HCT116 (cell line): ENCODE measurements around the gene PTPRJ. TPM values are rescaled to one million over a fixed set of nuclear protein-coding genes. Genes with fewer than 3 reads are reported as not detected.

Experiments used
- ATAC-seq: fragments of 200-7000 bp; cut with Tn5 transposase; 2 replicates; pipeline ENCODE4 v1.9.1; 2020; ENCODE audit warnings: mild to moderate bottlenecking, moderate library complexity
- BruUV-seq: library from RNA; stranded (reverse); fragments of 400-500 nt; replicated peaks from 2 replicates; lab custom pipeline; 2021; lab: Mats Ljungman, UMichigan
- CTCF ChIA-PET: fragments of 300-600 bp; sonication (Branson Sonifier 250); formaldehyde crosslinking; loops from one replicate; lab custom pipeline; 2021; ENCODE audit warnings: antibody characterized with exemption; lab: Charles Lee
- POLR2A ChIA-PET: fragments of 300-600, 350-600 bp; sonication (Branson Sonifier 250); formaldehyde crosslinking; loops from one replicate; lab custom pipeline; 2021; ENCODE audit warnings: antibody characterized with exemption; lab: Charles Lee
- RAD21 ChIA-PET, 2 experiments: fragments of 300-600 bp; sonication (Branson Sonifier 250); formaldehyde crosslinking; loops; one replicate each; lab custom pipeline; 2023; ENCODE audit warnings: low total read pairs in 2 of 2; ENCODE audit not compliant: uncharacterized antibody in 2 of 2, unreplicated experiment in 2 of 2, low non-redundant PET in 1 of 2; lab: Charles Lee
- DNase-seq: peaks from one replicate; pipeline ENCODE4 v3.0.0-alpha.2; 2010; ENCODE audit warnings: low read depth, low spot score
- H2AFZ ChIP-seq: fragments of 200-600 bp; shearing (Covaris generic), sonication (generic); 2 replicates; pipeline ENCODE4 v1.6.1; 2017; ENCODE audit warnings: low read depth, mixed run types, mixed read lengths, antibody characterized with exemption, low read length; ENCODE audit not compliant: poor library complexity, severe bottlenecking
- H3K27ac ChIP-seq: 2 replicates; pipeline ENCODE4 v1.5.1; 2012; ENCODE audit warnings: low read depth, low read length
- H3K27me3 ChIP-seq: fragments of 200-600 bp; sonication (generic); 2 replicates; pipeline ENCODE4 v1.6.1; 2016; ENCODE audit warnings: mixed run types, low read length, mixed read lengths; ENCODE audit not compliant: insufficient read depth
- H3K36me3 ChIP-seq, 2 experiments: fragments of 200-500 bp in 1 of 2; fragments of 200-600 bp in 1 of 2; sonication (Bioruptor generic) in 1 of 2; sonication (generic) in 1 of 2; 2 replicates each; pipeline versions ENCODE4 v1.5.1 to v1.6.1; 2014 to 2016; ENCODE audit warnings: low read length in 2 of 2, inconsistent platforms in 1 of 2, mixed read lengths in 1 of 2, mixed run types in 1 of 2; ENCODE audit not compliant: insufficient read depth in 2 of 2, control insufficient read depth in 1 of 2
- H3K4me1 ChIP-seq, 2 experiments: fragments of 200-600 bp in 1 of 2; sonication (generic) in 1 of 2; 2 replicates each; pipeline versions ENCODE4 v1.5.1 to v1.6.1; 2012 to 2017; ENCODE audit warnings: low read length in 2 of 2, inconsistent platforms in 1 of 2, mild to moderate bottlenecking in 1 of 2, mixed read lengths in 1 of 2, mixed run types in 1 of 2, moderate library complexity in 1 of 2; ENCODE audit not compliant: insufficient read depth in 2 of 2, control insufficient read depth in 1 of 2
- H3K4me2 ChIP-seq: fragments of 200-600 bp; sonication (generic); 2 replicates; pipeline ENCODE4 v1.6.1; 2017; ENCODE audit warnings: mixed run types, low read length, mixed read lengths
- H3K4me3 ChIP-seq, 2 experiments: fragments of 200-600 bp in 1 of 2; sonication (generic) in 1 of 2; replicated peaks in 1 of 2; 2 replicates each; pipeline ENCODE4 v1.5.1; 2011 to 2016; ENCODE audit warnings: low read length in 2 of 2, control low read depth in 1 of 2, low read depth in 1 of 2, mild to moderate bottlenecking in 1 of 2, mixed read lengths in 1 of 2, mixed run types in 1 of 2
- H3K79me2 ChIP-seq: fragments of 200-600 bp; sonication (generic); 2 replicates; pipeline ENCODE4 v1.6.1; 2017; ENCODE audit warnings: mild to moderate bottlenecking, mixed run types, low read length, moderate library complexity, mixed read lengths; ENCODE audit not compliant: insufficient read depth
- H3K9ac ChIP-seq: fragments of 200-600 bp; sonication (generic); 2 replicates; pipeline ENCODE4 v1.6.1; 2016; ENCODE audit warnings: low read length, mixed read lengths
- H3K9me2 ChIP-seq: fragments of 200-600 bp; sonication (generic), shearing (Covaris generic); 2 replicates; pipeline ENCODE4 v1.6.1; 2017; ENCODE audit warnings: mixed run types, mild to moderate bottlenecking, moderate library complexity; ENCODE audit not compliant: insufficient read depth
- H3K9me3 ChIP-seq, 2 experiments: fragments of 200-500 bp in 1 of 2; fragments of 200-600 bp in 1 of 2; sonication (Bioruptor generic) in 1 of 2; sonication (generic) in 1 of 2; 2 replicates each; pipeline ENCODE4 v1.6.1; 2014 to 2017; ENCODE audit warnings: low read length in 2 of 2, mixed read lengths in 2 of 2, inconsistent platforms in 1 of 2, low read depth in 1 of 2, mild to moderate bottlenecking in 1 of 2, mixed run types in 1 of 2, moderate library complexity in 1 of 2; ENCODE audit not compliant: control insufficient read depth in 1 of 2, insufficient read depth in 1 of 2
- H4K20me1 ChIP-seq: fragments of 200-600 bp; sonication (generic), shearing (Covaris generic); 2 replicates; pipeline ENCODE4 v1.6.1; 2017; ENCODE audit warnings: mixed run types, mild to moderate bottlenecking, moderate library complexity; ENCODE audit not compliant: insufficient read depth
- CBX3 ChIP-seq: IDR thresholded peaks from 2 replicates; pipeline ENCODE4 v1.6.1; 2012; ENCODE audit warnings: low read depth
- CEBPB ChIP-seq: IDR thresholded peaks from 2 replicates; pipeline ENCODE4 v1.6.1; 2012; ENCODE audit warnings: low read depth
- ELF1 ChIP-seq: IDR thresholded peaks from 2 replicates; pipeline ENCODE4 v1.6.1; 2012; ENCODE audit warnings: low read depth, borderline replicate concordance
- EZH2 ChIP-seq: fragments of 200-600 bp; sonication (generic); IDR thresholded peaks from 2 replicates; pipeline ENCODE4 v1.6.1; 2017; ENCODE audit warnings: antibody characterized with exemption, mixed run types
- EZH2phosphoT487 ChIP-seq: fragments of 200-600 bp; IDR thresholded peaks from 2 replicates; pipeline ENCODE4 v1.6.1; 2018; ENCODE audit warnings: antibody characterized with exemption, borderline replicate concordance
- JUND ChIP-seq: IDR thresholded peaks from 2 replicates; pipeline ENCODE4 v1.6.1; 2012
- POLR2A ChIP-seq: IDR thresholded peaks from 2 replicates; pipeline ENCODE4 v1.7.0; 2011; ENCODE audit warnings: borderline replicate concordance; ENCODE audit not compliant: insufficient read depth, insufficient read length; ENCODE audit errors: extremely low read depth
- POLR2AphosphoS5 ChIP-seq: IDR thresholded peaks from 2 replicates; pipeline ENCODE4 v1.6.1; 2011; ENCODE audit warnings: mild to moderate bottlenecking, low read depth, low read length, moderate library complexity
- RAD21 ChIP-seq: IDR thresholded peaks from 2 replicates; pipeline ENCODE4 v1.6.1; 2012; ENCODE audit warnings: low read depth, mild to moderate bottlenecking
- SIN3A ChIP-seq: IDR thresholded peaks from 2 replicates; pipeline ENCODE4 v1.6.1; 2012; ENCODE audit warnings: low read depth
- SP1 ChIP-seq: IDR thresholded peaks from 2 replicates; pipeline ENCODE4 v1.6.1; 2012; ENCODE audit warnings: low read depth
- SRF ChIP-seq: IDR thresholded peaks from 2 replicates; pipeline ENCODE4 v1.6.1; 2012; ENCODE audit warnings: low read depth
- TCF7L2 ChIP-seq: IDR thresholded peaks from 2 replicates; pipeline ENCODE4 v1.7.0; 2011; ENCODE audit warnings: borderline replicate concordance, inconsistent platforms; ENCODE audit not compliant: insufficient read depth, insufficient read length; ENCODE audit errors: extremely low read depth
- YY1 ChIP-seq: IDR thresholded peaks from 2 replicates; pipeline ENCODE4 v1.6.1; 2011; ENCODE audit warnings: low read length, low read depth, moderate library complexity, mild to moderate bottlenecking; ENCODE audit not compliant: insufficient replicate concordance; ENCODE audit errors: extremely low read depth
- ZFX ChIP-seq: fragments of 450-650 bp; IDR thresholded peaks from 2 replicates; pipeline ENCODE4 v1.6.1; 2017
- ZNF274 ChIP-seq: fragments of 200-500 bp; sonication (Bioruptor generic); IDR thresholded peaks from 2 replicates; pipeline ENCODE4 v1.6.1; 2014; ENCODE audit warnings: mild to moderate bottlenecking, low read depth, low read length, inconsistent platforms
- intact Hi-C: fragments of 100-400 bp; cut with micrococcal nuclease; formaldehyde crosslinking; loops from 2 replicates; pipeline ENCODE4 v1.10.0; 2022
- total RNA-seq: library from RNA; stranded (reverse); gene quantifications from one replicate; pipeline ENCODE4 v1.2.1, GENCODE V29; 2021; ENCODE audit not compliant: unreplicated experiment
- TF ChIP-seq, protein P1 (sequence below): IDR thresholded peaks from 2 replicates; pipeline ENCODE4 v1.6.1; 2012; ENCODE audit warnings: low read depth
- TF ChIP-seq, protein P2 (sequence below): IDR thresholded peaks from 2 replicates; pipeline ENCODE4 v1.6.1; 2012
- TF ChIP-seq, protein P3 (sequence below), 3 experiments: fragments of 200-600 bp in 1 of 3; sonication (generic) in 1 of 3; IDR thresholded peaks in 2 of 3; conservative IDR thresholded peaks in 1 of 3; 2 replicates each; pipeline ENCODE4 v1.5.1; 2012 to 2017; ENCODE audit warnings: low read depth in 2 of 3, low read length in 2 of 3, antibody characterized with exemption in 1 of 3, borderline replicate concordance in 1 of 3, control low read depth in 1 of 3, mild to moderate bottlenecking in 1 of 3, mixed read lengths in 1 of 3, mixed run types in 1 of 3, moderate library complexity in 1 of 3; ENCODE audit not compliant: insufficient read depth in 1 of 3

The PTPRJ gene
- total RNA-seq, 1 experiment from 2014 or later = 19.1 TPM

DNA sequence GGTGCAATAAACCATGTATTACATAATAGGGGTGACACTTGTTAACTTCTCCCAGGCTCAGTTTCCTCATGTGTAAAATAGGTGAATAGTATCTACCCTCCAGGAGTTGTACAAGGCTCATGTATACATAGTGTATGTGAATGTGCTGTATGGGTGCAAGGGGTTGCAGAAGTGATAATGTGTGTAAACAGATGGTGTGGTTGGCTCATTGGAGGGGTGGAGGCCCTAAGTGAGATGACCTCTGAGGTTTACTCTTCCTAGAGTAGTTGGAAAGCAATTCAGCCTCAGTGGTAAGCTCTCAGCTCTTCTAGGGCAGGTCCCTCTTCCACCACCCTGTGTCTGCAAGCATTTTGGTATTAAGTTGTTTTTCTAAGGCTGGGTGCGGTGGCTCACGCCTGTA is 102.4 kb downstream of the PTPRJ start:
- H3K79me2 ChIP-seq = peaks cover 4% of the 10 kb centered on the region; the same call in 1 of the 2 replicates
- CTCF ChIA-PET = no interaction called here

More for the DNA sequence above, 102.4 kb downstream of the PTPRJ start:
- TF ChIP-seq CEBPB (no peak), ELF1 (no peak), SIN3A (no peak), ZFX (no peak), JUND (no peak), TCF7L2 (no peak), POLR2AphosphoS5 (no peak), SP1 (no peak), ZNF274 (no peak), SRF (no peak), POLR2A (no peak), CBX3 (no peak), EZH2 (no peak), RAD21 (no peak), YY1 (no peak), EZH2phosphoT487 (no peak)
- TF ChIP-seq, protein P1, sequence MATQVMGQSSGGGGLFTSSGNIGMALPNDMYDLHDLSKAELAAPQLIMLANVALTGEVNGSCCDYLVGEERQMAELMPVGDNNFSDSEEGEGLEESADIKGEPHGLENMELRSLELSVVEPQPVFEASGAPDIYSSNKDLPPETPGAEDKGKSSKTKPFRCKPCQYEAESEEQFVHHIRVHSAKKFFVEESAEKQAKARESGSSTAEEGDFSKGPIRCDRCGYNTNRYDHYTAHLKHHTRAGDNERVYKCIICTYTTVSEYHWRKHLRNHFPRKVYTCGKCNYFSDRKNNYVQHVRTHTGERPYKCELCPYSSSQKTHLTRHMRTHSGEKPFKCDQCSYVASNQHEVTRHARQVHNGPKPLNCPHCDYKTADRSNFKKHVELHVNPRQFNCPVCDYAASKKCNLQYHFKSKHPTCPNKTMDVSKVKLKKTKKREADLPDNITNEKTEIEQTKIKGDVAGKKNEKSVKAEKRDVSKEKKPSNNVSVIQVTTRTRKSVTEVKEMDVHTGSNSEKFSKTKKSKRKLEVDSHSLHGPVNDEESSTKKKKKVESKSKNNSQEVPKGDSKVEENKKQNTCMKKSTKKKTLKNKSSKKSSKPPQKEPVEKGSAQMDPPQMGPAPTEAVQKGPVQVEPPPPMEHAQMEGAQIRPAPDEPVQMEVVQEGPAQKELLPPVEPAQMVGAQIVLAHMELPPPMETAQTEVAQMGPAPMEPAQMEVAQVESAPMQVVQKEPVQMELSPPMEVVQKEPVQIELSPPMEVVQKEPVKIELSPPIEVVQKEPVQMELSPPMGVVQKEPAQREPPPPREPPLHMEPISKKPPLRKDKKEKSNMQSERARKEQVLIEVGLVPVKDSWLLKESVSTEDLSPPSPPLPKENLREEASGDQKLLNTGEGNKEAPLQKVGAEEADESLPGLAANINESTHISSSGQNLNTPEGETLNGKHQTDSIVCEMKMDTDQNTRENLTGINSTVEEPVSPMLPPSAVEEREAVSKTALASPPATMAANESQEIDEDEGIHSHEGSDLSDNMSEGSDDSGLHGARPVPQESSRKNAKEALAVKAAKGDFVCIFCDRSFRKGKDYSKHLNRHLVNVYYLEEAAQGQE = no peak
- TF ChIP-seq, protein P2, sequence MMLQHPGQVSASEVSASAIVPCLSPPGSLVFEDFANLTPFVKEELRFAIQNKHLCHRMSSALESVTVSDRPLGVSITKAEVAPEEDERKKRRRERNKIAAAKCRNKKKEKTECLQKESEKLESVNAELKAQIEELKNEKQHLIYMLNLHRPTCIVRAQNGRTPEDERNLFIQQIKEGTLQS = no peak
- TF ChIP-seq, protein P3, sequence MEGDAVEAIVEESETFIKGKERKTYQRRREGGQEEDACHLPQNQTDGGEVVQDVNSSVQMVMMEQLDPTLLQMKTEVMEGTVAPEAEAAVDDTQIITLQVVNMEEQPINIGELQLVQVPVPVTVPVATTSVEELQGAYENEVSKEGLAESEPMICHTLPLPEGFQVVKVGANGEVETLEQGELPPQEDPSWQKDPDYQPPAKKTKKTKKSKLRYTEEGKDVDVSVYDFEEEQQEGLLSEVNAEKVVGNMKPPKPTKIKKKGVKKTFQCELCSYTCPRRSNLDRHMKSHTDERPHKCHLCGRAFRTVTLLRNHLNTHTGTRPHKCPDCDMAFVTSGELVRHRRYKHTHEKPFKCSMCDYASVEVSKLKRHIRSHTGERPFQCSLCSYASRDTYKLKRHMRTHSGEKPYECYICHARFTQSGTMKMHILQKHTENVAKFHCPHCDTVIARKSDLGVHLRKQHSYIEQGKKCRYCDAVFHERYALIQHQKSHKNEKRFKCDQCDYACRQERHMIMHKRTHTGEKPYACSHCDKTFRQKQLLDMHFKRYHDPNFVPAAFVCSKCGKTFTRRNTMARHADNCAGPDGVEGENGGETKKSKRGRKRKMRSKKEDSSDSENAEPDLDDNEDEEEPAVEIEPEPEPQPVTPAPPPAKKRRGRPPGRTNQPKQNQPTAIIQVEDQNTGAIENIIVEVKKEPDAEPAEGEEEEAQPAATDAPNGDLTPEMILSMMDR (IDR thresholded peaks at IDR 0.05 in 2 of 3, conservative IDR thresholded peaks at IDR 0.05 in 1 of 3; ENCODE audit: borderline replicate concordance in 1 of 3, insufficient read depth in 1 of 3, low read depth in 2 of 3, low read length in 2 of 3) = no peak
- H3K36me3 ChIP-seq = no peaks in the 10 kb centered on the region
- BruUV-seq = no TSS peak
- no peaks in the 10 kb centered on the region for H3K4me1 ChIP-seq
- POLR2A ChIA-PET = no interaction called here
- RAD21 ChIA-PET = no interaction called here
- no peaks in the 10 kb centered on the region for H3K27me3 ChIP-seq
- H4K20me1 ChIP-seq = no peaks in the 10 kb centered on the region
- H3K4me3 ChIP-seq = no peak overlapping the region
- H3K9ac ChIP-seq = no peak overlapping the region
- no peak overlapping the region for H3K27ac ChIP-seq
- intact Hi-C loops = loop anchor here (5.0 kb wide), 1 partner anchor 55 kb away; no protein-coding TSS in a partner anchor
- H3K4me2 ChIP-seq = no peak overlapping the region
- DNase-seq (no peak), ATAC-seq (no peak)
- no peaks in the 10 kb centered on the region for H3K9me2 ChIP-seq
- no peak overlapping the region for H2AFZ ChIP-seq
- no peaks in the 10 kb centered on the region for H3K9me3 ChIP-seq
